GM23338 (cell line): Measurements from ENCODE around the gene INPP5A. TPM values are rescaled to one million over a fixed set of nuclear protein-coding genes. Genes with fewer than 3 reads are reported as not detected.

Experiments used
- ATAC-seq: fragments of 200-7000 bp; cut with Tn5 transposase; 3 replicates; pipeline ENCODE4 v1.9.1; 2020
- DNase-seq: peaks from one replicate; pipeline ENCODE4 v3.0.0-alpha.2; 2015; ENCODE audit warnings: low spot score
- H2AFZ ChIP-seq: fragments of 200-600 bp; sonication (generic); 2 replicates; pipeline ENCODE4 v1.8.0; 2016; ENCODE audit warnings: antibody characterized with exemption, mild to moderate bottlenecking, moderate library complexity
- H3F3A ChIP-seq: fragments of 200-600 bp; sonication (generic); replicated peaks from 2 replicates; pipeline ENCODE4 v1.8.0; 2017; ENCODE audit warnings: antibody characterized with exemption, mixed run types, low read depth
- H3K27ac ChIP-seq: fragments of 200-600 bp; sonication (generic); 2 replicates; pipeline ENCODE4 v1.6.1; 2016; ENCODE audit warnings: low read depth
- H3K27me3 ChIP-seq: fragments of 200-600 bp; sonication (generic); 2 replicates; pipeline ENCODE4 v1.8.0; 2016; ENCODE audit warnings: mild to moderate bottlenecking, mixed run types, moderate library complexity; ENCODE audit not compliant: insufficient read depth
- H3K36me3 ChIP-seq: fragments of 200-600 bp; sonication (generic); 2 replicates; pipeline ENCODE4 v1.8.0; 2016; ENCODE audit warnings: mild to moderate bottlenecking; ENCODE audit not compliant: insufficient read depth
- H3K4me1 ChIP-seq: fragments of 200-600 bp; sonication (generic); 2 replicates; pipeline ENCODE4 v1.8.0; 2016; ENCODE audit warnings: mild to moderate bottlenecking, moderate library complexity; ENCODE audit not compliant: insufficient read depth
- H3K4me2 ChIP-seq: fragments of 200-600 bp; sonication (generic); 2 replicates; pipeline ENCODE4 v1.7.1; 2017; ENCODE audit warnings: mixed run types
- H3K4me3 ChIP-seq: fragments of 200-600 bp; sonication (generic); 2 replicates; pipeline ENCODE4 v1.6.1; 2016; ENCODE audit warnings: mixed run types
- H3K79me2 ChIP-seq: fragments of 200-600 bp; sonication (generic); replicated peaks from 2 replicates; pipeline ENCODE4 v1.8.0; 2017; ENCODE audit warnings: mild to moderate bottlenecking; ENCODE audit not compliant: insufficient read depth
- H3K9me2 ChIP-seq: fragments of 200-600 bp; sonication (generic); 2 replicates; pipeline ENCODE4 v1.8.0; 2017; ENCODE audit not compliant: insufficient read depth
- H4K20me1 ChIP-seq: fragments of 200-600 bp; sonication (generic); replicated peaks from 2 replicates; pipeline ENCODE4 v1.8.0; 2017; ENCODE audit warnings: mild to moderate bottlenecking; ENCODE audit not compliant: insufficient read depth
- H3K27ac Mint-ChIP-seq: 2 replicates; pipeline ENCODE4 v1.8.0; 2020; ENCODE audit warnings: inconsistent platforms, mild to moderate bottlenecking, moderate library complexity, mixed read lengths
- H3K27me3 Mint-ChIP-seq: 3 replicates; pipeline ENCODE4 v1.8.0; 2022; ENCODE audit warnings: low read depth, mild to moderate bottlenecking, moderate library complexity, mixed read lengths, inconsistent platforms; ENCODE audit not compliant: insufficient read depth, poor library complexity
- H3K36me3 Mint-ChIP-seq: 3 replicates; pipeline ENCODE4 v1.8.0; 2021; ENCODE audit warnings: low read depth, mild to moderate bottlenecking, inconsistent platforms, moderate library complexity, mixed read lengths
- H3K4me1 Mint-ChIP-seq: 3 replicates; pipeline ENCODE4 v1.8.0; 2020; ENCODE audit warnings: mild to moderate bottlenecking, inconsistent platforms, mixed read lengths
- H3K4me3 Mint-ChIP-seq: 3 replicates; pipeline ENCODE4 v1.8.0; 2021; ENCODE audit warnings: moderate library complexity, mild to moderate bottlenecking, inconsistent platforms, mixed read lengths
- H3K9me3 Mint-ChIP-seq: 3 replicates; pipeline ENCODE4 v1.8.0; 2020; ENCODE audit warnings: moderate library complexity, mild to moderate bottlenecking, inconsistent platforms, mixed read lengths
- CREB1 ChIP-seq: fragments of 250-450 bp; sonication (Bioruptor Pico); IDR thresholded peaks from 2 replicates; pipeline ENCODE4 v1.5.0; 2020; ENCODE audit warnings: low read depth, mild to moderate bottlenecking, moderate library complexity
- EZH2 ChIP-seq: fragments of 200-600 bp; sonication (generic); IDR thresholded peaks from one replicate; pipeline ENCODE4 v1.8.0; 2017; ENCODE audit warnings: antibody characterized with exemption, mild to moderate bottlenecking, low read depth; ENCODE audit not compliant: unreplicated experiment
- EZH2phosphoT487 ChIP-seq: fragments of 200-600 bp; sonication (generic); IDR thresholded peaks from one replicate; pipeline ENCODE4 v1.8.1; 2018; ENCODE audit warnings: antibody characterized with exemption; ENCODE audit not compliant: unreplicated experiment
- NANOG ChIP-seq: IDR thresholded peaks from 2 replicates; pipeline ENCODE4 v1.6.1; 2016; ENCODE audit warnings: antibody characterized with exemption, borderline replicate concordance
- POLR2AphosphoS5 ChIP-seq: IDR thresholded peaks from 2 replicates; pipeline ENCODE4 v1.6.1; 2016; ENCODE audit warnings: antibody characterized with exemption, low read depth
- STAT1 ChIP-seq: IDR thresholded peaks from one replicate; pipeline ENCODE4 v1.6.1; 2016; ENCODE audit warnings: antibody characterized with exemption; ENCODE audit not compliant: unreplicated experiment
- ZNF114 ChIP-seq: fragments of 250-450 bp; sonication (Bioruptor Pico); IDR thresholded peaks from 2 replicates; pipeline ENCODE4 v1.5.0; 2020; ENCODE audit warnings: mild to moderate bottlenecking, moderate library complexity
- polyA plus RNA-seq: library from polyadenylated mRNA; unstranded; fragments of >200 nt; fragmentation: Nextera tagmentation; extraction: Ambion mirVana; gene quantifications from 2 replicates; pipeline ENCODE4 v1.2.1, GENCODE V29; 2016
- total RNA-seq: library from RNA; depleted of rRNA; stranded (reverse); fragments of >200 nt; shearing (Covaris generic); gene quantifications from 2 replicates; pipeline ENCODE4 v1.2.3, GENCODE V29; 2014
- TF ChIP-seq, protein P1 (sequence below): IDR thresholded peaks from one replicate; pipeline ENCODE4 v1.6.1; 2018; ENCODE audit warnings: antibody characterized with exemption; ENCODE audit not compliant: unreplicated experiment
- TF ChIP-seq, protein P2 (sequence below), 2 experiments: fragments of 200-600 bp in 1 of 2; sonication (generic) in 1 of 2; conservative IDR thresholded peaks; 2 replicates each; pipeline versions ENCODE4 v1.5.1 to v1.6.1; 2016 to 2017; ENCODE audit warnings: antibody characterized with exemption in 2 of 2, low read depth in 2 of 2, mild to moderate bottlenecking in 2 of 2, moderate library complexity in 1 of 2

The INPP5A gene
- total and polyA plus RNA-seq, 2 experiments from 2014 or later, result 5.9 to 40.6 TPM

DNA sequence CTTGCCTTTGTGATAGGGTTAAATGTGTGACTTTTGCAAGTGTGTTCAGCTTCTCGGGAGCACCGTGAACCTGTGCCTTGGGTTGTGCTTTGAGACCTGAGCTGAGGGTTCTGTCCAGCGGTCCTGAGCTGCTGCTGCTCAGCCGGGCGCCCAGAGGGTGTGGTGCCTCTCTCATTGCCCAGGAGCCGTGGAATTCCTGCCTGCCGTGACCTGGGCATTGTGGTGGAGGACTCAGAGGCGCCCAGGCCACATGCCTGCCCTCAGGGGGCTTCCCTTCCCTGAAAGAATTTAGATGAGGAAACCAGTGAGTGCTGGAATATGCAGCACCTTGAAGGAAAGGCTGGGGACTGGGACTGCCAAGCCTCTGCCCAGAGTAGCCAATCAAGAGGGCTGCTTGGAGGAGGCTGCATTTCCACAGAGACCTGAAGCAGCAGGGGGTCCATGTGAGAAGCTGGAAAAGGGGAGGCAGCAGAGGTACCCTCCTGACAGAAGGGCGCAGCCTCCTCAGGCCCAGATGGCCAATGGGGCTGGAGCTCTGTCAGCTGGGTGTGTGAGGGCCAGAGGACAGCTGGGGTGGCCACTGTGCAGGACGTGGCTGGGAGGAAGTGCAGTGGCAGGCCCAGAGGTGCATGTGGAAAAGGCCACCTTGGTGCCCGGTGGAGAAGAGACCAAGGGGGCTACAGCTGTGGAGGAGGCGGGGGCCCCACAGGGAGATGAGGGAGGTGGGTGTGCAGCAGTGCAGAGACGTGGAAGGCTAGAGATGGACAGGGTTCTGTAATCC is 141.0 kb downstream of the INPP5A start:
- Histone ChIP-seq H3K4me1 (no peaks in the 10 kb centered on the region), H3K9me2 (no peaks in the 10 kb centered on the region), H3K4me3 (no peak overlapping the region), H2AFZ (no peak overlapping the region), H3F3A (no peaks in the 10 kb centered on the region), H3K79me2 (no peaks in the 10 kb centered on the region), H3K4me2 (no peak overlapping the region), H3K36me3 (no peaks in the 10 kb centered on the region), H4K20me1 (no peaks in the 10 kb centered on the region), H3K27ac (no peak overlapping the region), H3K27me3 (no peaks in the 10 kb centered on the region)
- Mint-ChIP-seq H3K27ac (no peak overlapping the region), H3K4me1 (no peaks in the 10 kb centered on the region), H3K4me3 (no peak overlapping the region), H3K9me3 (peaks cover 21% of the 10 kb centered on the region), H3K27me3 (no peaks in the 10 kb centered on the region), H3K36me3 (peaks cover 10% of the 10 kb centered on the region)
- no peak for TF ChIP-seq EZH2phosphoT487
- no peak for TF ChIP-seq POLR2AphosphoS5
- TF ChIP-seq, protein P1, sequence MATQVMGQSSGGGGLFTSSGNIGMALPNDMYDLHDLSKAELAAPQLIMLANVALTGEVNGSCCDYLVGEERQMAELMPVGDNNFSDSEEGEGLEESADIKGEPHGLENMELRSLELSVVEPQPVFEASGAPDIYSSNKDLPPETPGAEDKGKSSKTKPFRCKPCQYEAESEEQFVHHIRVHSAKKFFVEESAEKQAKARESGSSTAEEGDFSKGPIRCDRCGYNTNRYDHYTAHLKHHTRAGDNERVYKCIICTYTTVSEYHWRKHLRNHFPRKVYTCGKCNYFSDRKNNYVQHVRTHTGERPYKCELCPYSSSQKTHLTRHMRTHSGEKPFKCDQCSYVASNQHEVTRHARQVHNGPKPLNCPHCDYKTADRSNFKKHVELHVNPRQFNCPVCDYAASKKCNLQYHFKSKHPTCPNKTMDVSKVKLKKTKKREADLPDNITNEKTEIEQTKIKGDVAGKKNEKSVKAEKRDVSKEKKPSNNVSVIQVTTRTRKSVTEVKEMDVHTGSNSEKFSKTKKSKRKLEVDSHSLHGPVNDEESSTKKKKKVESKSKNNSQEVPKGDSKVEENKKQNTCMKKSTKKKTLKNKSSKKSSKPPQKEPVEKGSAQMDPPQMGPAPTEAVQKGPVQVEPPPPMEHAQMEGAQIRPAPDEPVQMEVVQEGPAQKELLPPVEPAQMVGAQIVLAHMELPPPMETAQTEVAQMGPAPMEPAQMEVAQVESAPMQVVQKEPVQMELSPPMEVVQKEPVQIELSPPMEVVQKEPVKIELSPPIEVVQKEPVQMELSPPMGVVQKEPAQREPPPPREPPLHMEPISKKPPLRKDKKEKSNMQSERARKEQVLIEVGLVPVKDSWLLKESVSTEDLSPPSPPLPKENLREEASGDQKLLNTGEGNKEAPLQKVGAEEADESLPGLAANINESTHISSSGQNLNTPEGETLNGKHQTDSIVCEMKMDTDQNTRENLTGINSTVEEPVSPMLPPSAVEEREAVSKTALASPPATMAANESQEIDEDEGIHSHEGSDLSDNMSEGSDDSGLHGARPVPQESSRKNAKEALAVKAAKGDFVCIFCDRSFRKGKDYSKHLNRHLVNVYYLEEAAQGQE, result no peak
- no peak for TF ChIP-seq ZNF114 (CRISPR knock-in tag)
- TF ChIP-seq, protein P2, sequence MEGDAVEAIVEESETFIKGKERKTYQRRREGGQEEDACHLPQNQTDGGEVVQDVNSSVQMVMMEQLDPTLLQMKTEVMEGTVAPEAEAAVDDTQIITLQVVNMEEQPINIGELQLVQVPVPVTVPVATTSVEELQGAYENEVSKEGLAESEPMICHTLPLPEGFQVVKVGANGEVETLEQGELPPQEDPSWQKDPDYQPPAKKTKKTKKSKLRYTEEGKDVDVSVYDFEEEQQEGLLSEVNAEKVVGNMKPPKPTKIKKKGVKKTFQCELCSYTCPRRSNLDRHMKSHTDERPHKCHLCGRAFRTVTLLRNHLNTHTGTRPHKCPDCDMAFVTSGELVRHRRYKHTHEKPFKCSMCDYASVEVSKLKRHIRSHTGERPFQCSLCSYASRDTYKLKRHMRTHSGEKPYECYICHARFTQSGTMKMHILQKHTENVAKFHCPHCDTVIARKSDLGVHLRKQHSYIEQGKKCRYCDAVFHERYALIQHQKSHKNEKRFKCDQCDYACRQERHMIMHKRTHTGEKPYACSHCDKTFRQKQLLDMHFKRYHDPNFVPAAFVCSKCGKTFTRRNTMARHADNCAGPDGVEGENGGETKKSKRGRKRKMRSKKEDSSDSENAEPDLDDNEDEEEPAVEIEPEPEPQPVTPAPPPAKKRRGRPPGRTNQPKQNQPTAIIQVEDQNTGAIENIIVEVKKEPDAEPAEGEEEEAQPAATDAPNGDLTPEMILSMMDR (conservative IDR thresholded peaks at IDR 0.05; ENCODE audit: low read depth in 2 of 2), result no peak
- no peak for TF ChIP-seq NANOG
- TF ChIP-seq STAT1, result no peak
- no peak for TF ChIP-seq CREB1 (CRISPR knock-in tag)
- ATAC-seq (no peak), DNase-seq (no peak)

DNA sequence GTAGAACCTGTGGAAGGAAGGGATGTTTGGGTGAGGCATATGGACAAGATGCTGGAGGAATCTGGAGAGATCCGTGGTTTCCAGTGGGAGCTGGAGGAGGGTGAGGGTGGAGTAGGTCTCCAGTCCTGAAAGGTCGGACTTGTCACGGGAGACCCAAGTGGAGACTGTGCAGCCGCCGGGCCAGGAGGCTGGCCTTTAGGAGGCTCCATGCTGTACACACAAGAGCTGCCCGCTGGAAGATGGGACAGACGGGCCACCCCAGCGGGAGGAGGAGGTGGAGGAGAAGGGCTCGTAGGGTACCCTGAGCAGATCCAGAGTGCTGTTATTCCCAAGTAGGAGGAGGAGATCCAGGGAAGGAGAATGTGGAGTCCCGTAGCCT is 141.6 kb downstream of the INPP5A start:
- no peak overlapping the region for H3K4me3 Mint-ChIP-seq
- peaks cover 21% of the 10 kb centered on the region for H3K9me3 Mint-ChIP-seq
- no peaks in the 10 kb centered on the region for H3K27me3 ChIP-seq
- no peaks in the 10 kb centered on the region for H3K9me2 ChIP-seq
- no peaks in the 10 kb centered on the region for H4K20me1 ChIP-seq
- no peaks in the 10 kb centered on the region for H3F3A ChIP-seq
- H3K27ac ChIP-seq, result no peak overlapping the region
- no peak overlapping the region for H2AFZ ChIP-seq
- H3K36me3 ChIP-seq, result no peaks in the 10 kb centered on the region
- no peak overlapping the region for H3K4me2 ChIP-seq
- H3K4me1 ChIP-seq, result no peaks in the 10 kb centered on the region
- no peak overlapping the region for H3K27ac Mint-ChIP-seq
- no peak overlapping the region for H3K4me3 ChIP-seq
- H3K27me3 Mint-ChIP-seq, result no peaks in the 10 kb centered on the region
- ATAC-seq (no peak), DNase-seq (no peak)
- H3K79me2 ChIP-seq, result no peaks in the 10 kb centered on the region
- H3K36me3 Mint-ChIP-seq, result peaks cover 10% of the 10 kb centered on the region
- no peaks in the 10 kb centered on the region for H3K4me1 Mint-ChIP-seq
- no peak for TF ChIP-seq EZH2
- TF ChIP-seq, protein P1, result no peak
